Measurements from ENCODE around the gene EZH2. TPM values are rescaled to one million over a fixed set of nuclear protein-coding genes. Genes with fewer than 3 reads are reported as not detected.

Gene EZH2
- 13.4 and 16.7 TPM in 2 replicates for total RNA-seq (2014; rRNA removed; shearing (Covaris generic))
- 22.6 and 27.8 TPM in 2 replicates for polyA plus RNA-seq (2015; cell fraction: cytosol; rRNA removed)
- polyA plus RNA-seq (2015; cell fraction: nucleus; rRNA removed): 100 and 150 TPM in 2 replicates

GRCh38 chr7:148884049-148884298 lies at the start of gene EZH2:
EZH2 (minus strand) TSS chr7:148884291; CDS start chr7:148847298, 36,993 bp downstream.
- DNase-seq (ENCODE audit: low read depth, low spot score): no peak
- in situ Hi-C loops (cut with HindIII; ENCODE audit: low pct_unique_long_range_greater_than_20kb, low sequenced_read_pairs): no loop called here

DNA sequence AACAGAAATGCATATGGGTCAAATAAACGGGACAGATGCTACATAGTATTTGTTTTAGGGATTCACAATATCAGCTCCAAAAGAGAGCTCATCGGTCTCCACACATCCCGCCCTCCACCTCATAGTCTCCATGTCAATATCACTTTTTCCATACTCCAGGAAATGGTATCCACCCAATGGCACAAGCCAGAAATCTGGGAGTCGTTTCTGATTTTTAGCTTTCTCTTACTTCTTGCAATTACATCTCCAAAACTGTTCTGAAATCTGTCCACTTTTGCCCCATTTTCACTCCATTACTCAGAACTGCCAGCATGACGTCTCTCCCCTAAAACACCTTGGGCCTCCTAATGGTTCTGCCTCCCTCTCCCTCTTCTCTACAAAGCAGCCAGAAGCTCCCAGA lies 47.4 kb upstream of the EZH2 start:
- no peak for DNase-seq (ENCODE audit: low read depth, low spot score)
- in situ Hi-C loops (cut with HindIII; ENCODE audit: low pct_unique_long_range_greater_than_20kb, low sequenced_read_pairs): no loop called here

- DNase-seq (ENCODE audit: low read depth, low spot score): no peak
- in situ Hi-C loops (cut with HindIII; ENCODE audit: low pct_unique_long_range_greater_than_20kb, low sequenced_read_pairs): no loop called here
Observed at GRCh38 chr7:148930335-148930734, 46.2 kb upstream of the EZH2 start.

- no peak for DNase-seq (ENCODE audit: low read depth, low spot score)
- in situ Hi-C loops (cut with HindIII; ENCODE audit: low pct_unique_long_range_greater_than_20kb, low sequenced_read_pairs): no loop called here
Observed at GRCh38 chr7:148929176-148929575, 45.1 kb upstream of the EZH2 start.

DNA sequence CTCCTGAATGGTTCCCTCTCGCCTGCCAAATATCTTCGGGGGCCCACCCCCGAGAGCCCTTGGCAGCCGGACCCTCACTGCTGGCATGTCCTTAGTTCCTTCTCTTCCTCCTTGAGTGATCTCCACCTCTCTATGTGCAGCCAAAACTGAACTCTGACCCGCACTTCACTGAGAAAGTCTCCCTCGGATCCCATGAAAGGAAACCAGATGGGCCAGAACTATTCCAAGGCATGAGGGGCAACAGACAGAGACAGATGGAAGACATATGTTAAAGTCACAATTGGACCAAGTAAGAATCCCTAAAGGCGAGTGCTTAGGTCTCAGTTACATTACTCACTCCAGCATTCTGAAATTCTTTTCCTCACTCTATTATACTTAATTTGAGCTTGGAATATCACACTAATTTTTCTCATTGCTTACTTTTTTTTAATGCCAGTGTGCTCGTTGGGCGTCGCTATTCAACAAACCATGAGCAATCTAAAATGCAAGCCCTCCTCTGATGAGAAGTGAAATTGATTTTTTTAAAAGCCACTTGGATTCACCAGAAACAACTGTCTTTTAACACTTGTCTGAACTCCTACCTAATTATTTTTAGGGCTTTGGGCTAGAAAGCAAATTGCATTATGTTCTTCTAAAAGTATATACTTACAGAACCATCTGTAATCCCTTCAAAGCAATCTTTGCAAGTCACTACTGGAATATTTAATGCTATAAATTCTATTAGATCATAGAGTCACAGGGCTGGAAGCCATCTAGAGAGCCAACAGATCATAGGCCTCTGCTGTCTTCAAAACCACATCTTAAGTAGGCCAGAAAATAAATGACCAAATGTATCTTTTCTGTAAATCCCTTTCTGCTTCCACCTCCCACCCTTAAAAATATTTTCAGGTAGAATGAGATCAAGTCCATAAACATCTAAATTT lies 43.3 kb upstream of the EZH2 start:
- in situ Hi-C loops (cut with HindIII; ENCODE audit: low pct_unique_long_range_greater_than_20kb, low sequenced_read_pairs): no loop called here
- no peak for DNase-seq (ENCODE audit: low read depth, low spot score)

DNA sequence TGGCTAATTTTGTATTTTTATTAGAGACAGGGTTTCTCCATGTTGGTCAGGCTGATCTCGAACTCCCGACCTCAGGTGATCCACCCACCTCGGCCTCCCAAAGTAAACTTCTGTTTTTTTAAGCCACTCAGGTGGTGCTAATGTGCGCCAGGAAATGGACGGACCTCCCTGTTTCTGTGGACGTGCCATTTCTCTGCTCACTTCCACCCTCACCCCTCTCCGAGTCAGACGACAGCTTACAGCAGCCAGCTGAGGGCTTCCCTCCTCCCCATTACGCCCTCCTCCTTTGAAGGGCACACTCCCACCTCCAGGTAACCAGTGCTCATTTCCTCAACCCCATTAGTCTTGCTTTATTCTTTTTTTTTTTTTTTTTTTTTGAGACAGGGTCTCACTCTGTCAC lies 41.7 kb upstream of the EZH2 start:
- DNase-seq (ENCODE audit: low read depth, low spot score): no peak
- in situ Hi-C loops (cut with HindIII; ENCODE audit: low pct_unique_long_range_greater_than_20kb, low sequenced_read_pairs): no loop called here

- no peak for DNase-seq (ENCODE audit: low read depth, low spot score)
- in situ Hi-C loops (cut with HindIII; ENCODE audit: low pct_unique_long_range_greater_than_20kb, low sequenced_read_pairs): no loop called here
Observed at GRCh38 chr7:148924011-148924410, 39.9 kb upstream of the EZH2 start.

DNA sequence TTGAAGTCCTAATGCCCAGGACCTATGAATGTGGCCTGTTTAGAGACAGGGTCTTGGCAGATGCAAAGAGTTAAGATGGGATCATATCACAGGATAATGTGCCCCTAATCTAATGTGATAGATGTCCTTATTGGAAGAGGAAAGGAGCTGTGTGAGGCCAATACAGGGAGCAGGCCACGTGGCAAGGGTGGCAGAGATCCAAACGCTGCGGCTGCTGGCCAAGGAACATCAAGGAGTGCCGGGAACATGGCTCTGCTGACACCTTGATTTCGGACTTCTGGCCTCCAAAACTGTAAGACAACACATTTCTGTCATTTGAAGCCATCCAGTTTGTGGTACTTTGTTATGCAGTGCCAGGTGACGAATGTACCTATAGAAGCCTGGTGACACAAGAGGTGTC lies 37.7 kb upstream of the EZH2 start:
- in situ Hi-C loops (cut with HindIII; ENCODE audit: low pct_unique_long_range_greater_than_20kb, low sequenced_read_pairs): no loop called here
- DNase-seq (ENCODE audit: low read depth, low spot score): no peak

GRCh38 chr7:148921189-148921588 lies 37.1 kb upstream of the EZH2 start:
- in situ Hi-C loops (cut with HindIII; ENCODE audit: low pct_unique_long_range_greater_than_20kb, low sequenced_read_pairs): no loop called here
- DNase-seq (ENCODE audit: low read depth, low spot score): no peak

DNA sequence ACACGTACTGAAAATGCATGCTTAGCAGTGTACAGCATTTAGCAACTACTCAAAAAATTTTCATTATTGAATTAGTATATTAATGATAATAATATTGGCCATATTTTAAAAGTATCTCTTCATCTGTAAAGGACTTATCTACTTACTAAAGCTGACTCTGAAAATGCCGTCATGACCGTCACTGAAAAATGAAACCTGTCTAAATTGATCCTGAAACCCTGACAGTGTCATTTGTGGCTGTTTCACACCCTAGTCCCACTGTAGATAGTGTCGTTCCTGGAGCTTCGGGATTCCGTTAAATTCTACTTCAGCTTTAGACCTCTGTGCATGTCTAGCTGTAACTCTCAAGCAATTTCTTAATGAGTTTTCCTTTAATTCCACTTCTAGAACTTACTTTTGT lies 35.8 kb upstream of the EZH2 start:
- DNase-seq (ENCODE audit: low read depth, low spot score): no peak
- in situ Hi-C loops (cut with HindIII; ENCODE audit: low pct_unique_long_range_greater_than_20kb, low sequenced_read_pairs): no loop called here

DNA sequence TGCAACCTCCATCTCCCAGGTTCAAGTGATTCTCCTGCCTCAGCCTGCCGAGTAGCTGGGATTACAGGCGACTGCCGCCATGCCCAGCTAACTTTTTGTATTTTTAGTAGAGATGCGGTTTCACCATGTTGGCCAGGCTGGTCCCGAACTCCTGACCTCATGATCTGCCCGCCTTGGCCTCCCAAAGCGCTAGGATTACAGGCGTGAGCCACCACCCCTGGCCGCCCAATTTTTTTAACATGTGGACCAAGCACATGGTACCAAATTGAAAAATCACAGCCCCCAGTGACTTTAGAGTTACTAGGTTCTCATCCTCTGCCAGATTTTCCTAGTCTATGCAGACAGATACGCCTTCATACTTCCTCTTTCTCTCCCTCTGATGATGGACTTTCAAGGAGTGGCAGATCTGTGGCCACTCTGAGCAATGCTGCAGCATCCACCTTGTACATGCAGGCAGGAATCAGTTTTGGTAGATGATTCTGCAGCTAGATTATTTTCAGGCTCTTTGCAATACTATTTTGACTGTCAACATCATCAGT lies 34.0 kb upstream of the EZH2 start:
- no peak for DNase-seq (ENCODE audit: low read depth, low spot score)
- in situ Hi-C loops (cut with HindIII; ENCODE audit: low pct_unique_long_range_greater_than_20kb, low sequenced_read_pairs): no loop called here

DNA sequence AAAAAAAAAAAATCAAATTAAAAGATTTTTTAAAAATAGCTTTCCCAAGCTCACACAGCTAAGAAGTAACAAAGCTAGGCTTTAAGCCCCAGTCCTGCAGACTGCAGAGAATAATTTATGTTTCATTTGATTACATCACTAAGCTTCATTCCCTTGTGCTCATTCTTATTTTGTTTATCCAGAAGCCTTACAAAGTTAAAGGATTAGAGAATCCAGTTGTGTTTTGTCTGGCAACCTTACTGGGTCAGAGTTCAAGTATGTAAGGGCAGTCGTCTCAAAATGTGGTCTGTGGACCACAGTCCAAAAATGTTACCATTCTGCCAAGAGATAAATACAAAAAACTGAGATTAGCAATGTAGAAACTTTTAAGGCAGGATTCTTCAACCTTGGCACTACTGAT lies 32.1 kb upstream of the EZH2 start:
- DNase-seq (ENCODE audit: low read depth, low spot score): no peak
- in situ Hi-C loops (cut with HindIII; ENCODE audit: low pct_unique_long_range_greater_than_20kb, low sequenced_read_pairs): no loop called here

- in situ Hi-C loops (cut with HindIII; ENCODE audit: low pct_unique_long_range_greater_than_20kb, low sequenced_read_pairs): no loop called here
- DNase-seq (ENCODE audit: low read depth, low spot score): no peak
Observed at GRCh38 chr7:148915211-148915610, 31.1 kb upstream of the EZH2 start.

- in situ Hi-C loops (cut with HindIII; ENCODE audit: low pct_unique_long_range_greater_than_20kb, low sequenced_read_pairs): no loop called here
- no peak for DNase-seq (ENCODE audit: low read depth, low spot score)
Observed at GRCh38 chr7:148914208-148914777, 30.2 kb upstream of the EZH2 start.

- in situ Hi-C loops (cut with HindIII; ENCODE audit: low pct_unique_long_range_greater_than_20kb, low sequenced_read_pairs): no loop called here
- DNase-seq (ENCODE audit: low read depth, low spot score): no peak
Observed at GRCh38 chr7:148912758-148913541, 28.9 kb upstream of the EZH2 start.

DNA sequence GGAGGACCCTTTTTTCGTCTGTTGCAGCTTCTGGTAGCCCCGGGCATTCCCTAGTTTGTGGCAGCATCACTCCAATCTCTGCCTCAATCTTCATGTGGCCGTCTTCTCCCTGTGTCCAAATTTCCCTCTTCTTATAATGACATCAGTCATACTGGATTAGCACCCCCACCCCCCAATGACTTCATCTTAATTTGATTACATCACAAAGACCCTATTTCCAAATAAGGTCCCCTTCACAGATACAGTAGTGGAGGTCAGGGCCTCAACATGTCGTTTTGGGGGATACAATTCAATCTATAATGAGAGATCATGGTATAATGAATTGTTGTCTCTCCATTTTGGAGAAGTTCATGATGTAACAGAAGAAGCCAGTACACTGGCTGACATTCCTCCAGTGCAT lies 28.1 kb upstream of the EZH2 start:
- in situ Hi-C loops (cut with HindIII; ENCODE audit: low pct_unique_long_range_greater_than_20kb, low sequenced_read_pairs): no loop called here
- no peak for DNase-seq (ENCODE audit: low read depth, low spot score)

- no peak for DNase-seq (ENCODE audit: low read depth, low spot score)
- in situ Hi-C loops (cut with HindIII; ENCODE audit: low pct_unique_long_range_greater_than_20kb, low sequenced_read_pairs): no loop called here
Observed at GRCh38 chr7:148911626-148912025, 27.5 kb upstream of the EZH2 start.

DNA sequence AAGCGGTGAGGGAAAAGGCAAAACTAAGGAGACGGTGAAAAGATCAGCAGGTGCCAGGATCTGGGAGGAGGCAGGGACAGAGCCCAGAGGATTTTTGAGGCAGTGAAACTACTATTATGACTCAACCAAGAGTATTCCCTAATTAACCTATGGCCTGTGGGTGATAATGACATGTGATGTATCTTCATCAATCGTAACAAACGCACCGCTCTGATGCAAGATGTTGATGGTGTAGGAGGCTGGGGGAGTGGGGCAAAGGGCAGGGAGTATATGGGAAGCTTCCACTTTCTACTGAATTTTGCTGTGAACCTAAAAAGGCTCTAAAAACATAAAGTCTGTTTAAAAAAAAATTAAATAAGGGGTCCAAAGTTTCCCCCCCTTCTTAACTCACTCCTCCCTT lies 25.5 kb upstream of the EZH2 start:
- no peak for DNase-seq (ENCODE audit: low read depth, low spot score)
- in situ Hi-C loops (cut with HindIII; ENCODE audit: low pct_unique_long_range_greater_than_20kb, low sequenced_read_pairs): no loop called here

Data from SK-MEL-5 (cell line).